GM19397 (cell line): ENCODE data around the gene HOXC10.

Experiments used
- ATAC-seq: cut with Tn5 transposase; IDR thresholded peaks from one replicate; pipeline ENCODE4 v1.9.1; 2021; ENCODE audit warnings: mild to moderate bottlenecking, moderate library complexity; ENCODE audit not compliant: unreplicated experiment

HOXC10 gene

DNA sequence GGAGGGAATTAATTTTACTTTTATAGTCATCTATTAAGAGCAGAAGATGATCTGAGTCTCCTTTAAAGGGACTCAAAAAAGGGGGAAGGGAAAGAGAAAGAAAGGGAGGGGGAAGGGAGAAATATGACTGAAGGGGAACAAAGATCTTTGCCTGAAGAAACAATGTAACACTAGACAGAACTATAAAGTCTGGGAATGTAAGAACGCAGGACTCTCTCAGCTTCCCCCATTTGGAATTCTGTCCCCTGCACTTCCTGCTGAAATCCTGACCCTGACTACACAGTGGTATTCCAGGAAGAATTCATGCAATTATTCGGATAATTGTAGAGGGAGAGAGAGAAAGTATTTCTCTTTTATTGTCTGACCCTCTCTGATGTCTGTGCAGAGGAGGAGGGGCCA is 20.6 kb upstream of the HOXC10 start:
- ATAC-seq: no peak

DNA sequence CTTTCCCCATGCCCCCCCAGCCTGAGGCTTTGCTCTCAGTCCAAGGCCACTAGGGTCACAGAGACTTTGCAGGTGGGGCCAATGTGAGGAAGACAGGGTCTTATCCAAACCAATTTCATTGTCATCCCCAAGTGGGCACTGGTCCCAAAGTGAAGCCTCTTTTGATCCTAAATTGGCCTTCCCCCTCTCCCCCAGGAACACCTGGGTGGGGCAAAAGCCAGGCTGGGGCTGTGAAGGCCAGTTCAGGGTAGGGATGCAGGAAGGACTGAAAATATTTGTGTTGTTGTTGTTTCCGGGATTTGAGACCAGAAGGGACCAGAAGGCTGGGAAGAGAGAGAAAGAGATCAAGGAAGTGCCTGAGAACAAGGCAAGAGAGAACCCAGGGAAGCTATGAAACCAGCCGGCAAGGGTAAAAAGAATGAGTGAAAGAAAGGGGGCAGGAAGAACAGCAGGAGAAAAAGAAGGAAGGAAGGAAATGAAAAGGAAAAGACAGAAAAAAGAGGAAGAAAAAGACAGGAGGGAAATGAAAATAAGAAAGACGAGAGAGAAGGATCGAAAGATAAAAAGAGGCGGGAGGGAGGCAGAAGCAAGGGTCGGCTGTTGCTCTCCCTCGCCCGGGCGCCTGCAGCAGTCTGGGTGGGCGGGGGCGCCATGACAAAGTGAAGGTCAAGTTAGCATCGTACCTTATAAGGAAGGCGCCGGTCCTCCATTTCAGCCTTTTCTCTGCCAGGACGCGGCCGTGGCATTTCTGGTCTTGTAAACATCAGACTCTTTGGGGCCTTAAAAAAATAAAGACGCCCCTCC is 19.5 kb upstream of the HOXC10 start:
- no peak for ATAC-seq

DNA sequence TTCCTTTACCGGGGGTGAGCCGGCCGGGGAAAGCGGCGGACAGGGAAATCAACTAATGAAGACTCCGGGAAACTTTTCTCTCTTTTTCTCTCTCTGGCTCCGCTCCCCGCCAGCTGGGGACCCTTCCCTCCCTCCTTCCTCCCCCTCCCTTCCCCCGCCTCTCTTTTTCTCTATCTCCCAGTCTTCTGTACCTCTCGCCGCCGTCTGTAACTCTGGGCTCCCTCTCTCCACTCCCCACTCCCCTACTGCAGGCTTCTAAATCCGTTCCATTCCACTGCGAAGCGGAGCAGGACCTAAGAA is 18.9 kb upstream of the HOXC10 start:
- no peak for ATAC-seq

DNA sequence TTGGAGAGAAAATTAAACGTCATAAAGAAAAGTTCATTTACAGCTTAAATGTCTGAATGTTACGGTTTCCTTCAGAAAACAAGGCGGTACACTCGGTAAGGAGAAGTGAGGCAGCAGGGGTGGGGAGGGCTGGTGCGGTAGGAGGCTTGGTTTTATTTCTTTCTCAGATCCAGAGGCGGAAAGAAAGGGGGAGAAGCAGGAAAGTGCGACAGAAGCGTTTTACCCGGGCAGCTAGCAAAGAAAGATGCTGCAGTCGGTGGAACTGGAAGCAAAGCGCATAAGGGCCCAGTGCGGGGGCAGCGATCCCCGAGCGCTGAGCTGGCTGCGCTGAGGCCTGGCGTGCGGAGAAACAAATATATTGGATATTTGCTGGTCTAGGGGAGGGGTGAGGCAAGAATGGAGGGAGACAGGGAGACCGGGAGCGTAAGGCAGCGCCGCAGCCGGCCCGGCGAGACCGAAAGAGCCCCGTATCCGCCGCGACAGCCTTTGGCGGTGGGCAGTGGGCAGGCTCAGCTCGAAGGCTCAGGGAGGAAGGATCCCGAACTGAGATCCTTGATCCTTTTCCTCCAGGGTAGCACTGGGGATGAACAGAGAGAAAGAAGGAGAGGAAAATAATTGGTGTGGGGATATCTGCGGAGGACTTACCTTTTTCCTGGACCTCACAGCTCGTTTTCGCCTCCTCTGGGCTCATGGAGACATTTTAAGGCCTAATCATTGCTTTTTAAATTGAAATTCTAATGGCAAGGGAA is 18.4 kb upstream of the HOXC10 start:
- no peak for ATAC-seq

DNA sequence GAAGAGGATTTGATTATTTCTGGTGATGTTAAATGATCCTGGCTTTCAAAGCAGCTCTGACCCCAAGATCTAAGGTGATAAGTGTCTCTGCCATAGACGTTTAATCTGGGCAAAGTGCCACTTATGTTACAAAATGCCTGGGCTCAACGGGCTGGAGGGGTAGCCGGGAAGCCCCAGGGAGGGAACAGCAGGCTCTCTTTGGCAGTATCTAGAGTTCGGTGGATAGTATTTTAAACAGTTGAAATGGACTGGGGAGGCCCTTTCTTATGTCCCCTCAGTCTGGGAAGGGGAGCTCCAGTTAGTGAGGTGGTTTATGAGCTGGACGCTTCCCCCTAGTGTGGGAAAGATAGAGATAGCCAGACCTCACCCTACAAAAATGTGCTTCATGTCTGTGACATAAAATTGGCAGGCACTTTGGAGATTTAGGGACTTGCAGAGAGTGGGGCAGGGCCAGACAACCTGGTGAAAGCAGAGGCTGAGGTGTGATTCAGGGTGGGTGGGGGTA is 17.5 kb upstream of the HOXC10 start:
- no peak for ATAC-seq

DNA sequence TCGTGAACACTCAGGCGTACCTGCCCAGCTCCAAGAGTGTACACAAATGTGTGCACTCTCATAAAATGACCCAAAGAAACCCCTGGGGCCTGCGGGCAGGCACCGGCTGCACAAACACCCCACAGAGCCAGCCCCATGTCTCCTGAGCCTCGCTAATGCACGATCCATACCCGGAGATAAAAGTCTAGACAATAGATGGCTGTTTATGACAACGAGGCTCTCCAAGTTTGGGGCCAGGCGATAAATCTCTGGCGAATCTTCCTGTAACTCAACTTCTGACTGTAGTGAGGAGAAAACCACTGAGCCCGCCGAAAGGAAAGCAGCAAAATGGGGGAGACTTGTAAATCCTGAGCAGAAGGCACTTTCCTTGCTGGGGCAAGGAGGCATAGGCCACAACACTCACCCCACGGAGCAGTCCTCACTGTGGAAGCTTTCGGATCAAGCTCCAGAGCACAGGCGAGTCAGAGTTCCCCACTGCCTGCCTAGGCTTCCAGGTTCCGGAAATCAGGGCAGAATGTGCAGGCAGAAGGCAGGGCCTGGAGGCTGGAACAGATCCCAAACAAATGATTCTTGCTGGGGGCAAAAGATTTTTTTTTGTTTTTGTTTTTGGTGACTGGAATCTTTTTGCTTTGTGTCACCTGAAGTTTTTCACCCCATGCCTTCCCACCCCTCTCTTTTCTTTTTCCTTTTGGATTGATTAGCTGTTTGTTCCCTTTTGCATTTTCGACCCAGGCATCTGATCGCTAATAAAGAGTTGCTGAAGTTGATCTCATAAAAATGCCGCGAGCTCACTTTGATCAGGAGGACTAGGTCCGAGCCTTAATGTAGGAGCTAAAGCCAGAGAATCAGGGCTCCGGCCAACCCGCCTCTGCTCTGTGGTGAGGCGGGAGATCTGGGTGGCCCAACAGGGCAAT is 16.5 kb upstream of the HOXC10 start:
- ATAC-seq: no peak

DNA sequence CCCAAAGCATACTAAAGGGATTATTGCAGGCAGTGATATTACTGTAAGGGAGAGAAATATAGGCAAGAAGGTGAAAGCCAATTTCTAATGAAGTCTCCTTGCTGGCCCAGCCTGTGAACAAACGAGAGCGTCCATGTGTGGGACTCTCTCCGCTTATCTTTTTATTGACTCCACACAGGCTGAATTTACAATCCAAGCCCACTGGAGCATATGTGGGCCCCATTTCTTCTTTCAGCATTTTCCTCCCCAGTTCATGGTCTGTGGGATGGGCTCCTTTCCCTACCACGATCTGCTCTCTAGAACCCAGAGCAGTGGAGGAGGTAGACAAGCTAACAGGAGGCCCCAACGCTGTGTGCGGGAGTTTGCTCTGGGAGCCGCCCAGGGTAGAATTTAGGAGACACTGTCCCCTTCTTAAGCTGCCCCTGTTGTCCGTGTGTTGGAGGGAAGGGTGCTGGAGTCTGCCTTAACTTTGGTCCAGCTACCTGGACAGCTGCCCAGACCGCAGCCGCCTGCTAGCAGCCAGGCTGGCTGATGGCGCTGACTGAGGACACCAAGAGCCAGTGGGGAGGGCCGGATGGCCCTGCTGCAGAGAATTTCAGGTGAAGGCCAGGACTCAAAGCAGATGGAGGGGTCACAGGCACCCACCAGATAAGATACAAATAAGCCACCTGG is 15.2 kb upstream of the HOXC10 start:
- ATAC-seq: no peak

DNA sequence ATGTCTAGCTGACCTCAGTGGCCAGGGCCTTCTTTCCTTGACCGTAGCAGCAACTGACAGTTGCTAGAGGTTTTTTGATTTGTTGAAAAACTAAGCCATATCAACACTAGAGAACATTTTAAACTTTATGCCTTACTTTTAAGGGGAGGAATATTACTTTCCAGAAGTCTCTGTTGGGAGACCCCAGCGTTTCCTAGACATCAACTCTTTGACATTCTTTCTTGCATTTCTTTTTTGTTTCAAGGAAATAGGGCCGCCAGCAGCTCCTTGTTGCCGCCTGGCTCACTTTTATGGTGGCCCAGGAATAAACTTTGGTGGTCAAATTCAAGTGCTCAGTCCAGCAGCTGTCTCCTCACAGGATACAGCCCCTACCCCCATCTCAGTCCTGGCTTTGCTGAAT is 14.5 kb upstream of the HOXC10 start:
- ATAC-seq: no peak

DNA sequence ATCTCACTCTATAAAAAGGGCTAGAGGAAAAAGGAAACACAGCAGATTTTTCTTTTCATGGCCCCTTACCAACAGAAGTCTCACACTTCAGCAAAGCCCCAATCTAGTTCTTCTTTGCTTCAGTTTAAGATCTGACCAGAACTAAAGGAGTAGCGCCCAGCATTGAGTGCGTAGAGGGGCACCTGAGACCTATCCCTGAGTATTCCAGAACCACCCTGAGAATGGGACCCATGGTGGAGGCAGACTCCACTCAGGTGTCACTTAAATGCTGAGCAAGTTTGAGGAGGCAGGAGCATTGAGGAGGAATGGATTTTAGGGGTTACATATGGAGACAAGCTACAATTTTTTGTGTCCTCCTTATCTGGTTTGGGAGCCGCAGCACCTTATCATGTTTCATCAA is 13.8 kb upstream of the HOXC10 start:
- no peak for ATAC-seq

DNA sequence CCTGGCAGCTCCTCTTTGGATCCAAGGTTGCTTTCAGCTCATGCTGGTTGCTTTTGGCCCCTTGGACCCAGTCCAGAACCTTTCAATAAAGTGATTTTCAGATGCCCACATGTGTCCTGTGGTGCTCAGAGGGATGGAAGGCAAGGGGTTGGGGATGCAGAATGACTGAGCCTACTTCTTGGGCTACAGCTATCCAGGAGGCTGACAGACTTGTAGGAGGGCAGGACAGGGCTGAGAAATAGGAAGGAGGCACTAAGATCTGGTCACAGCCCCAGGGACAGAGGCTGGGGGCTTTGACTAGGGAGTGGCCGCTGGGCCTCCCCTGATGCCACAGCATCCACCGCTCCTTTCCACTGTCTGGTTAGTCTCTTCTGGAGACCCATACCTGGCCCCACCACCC is 13.3 kb upstream of the HOXC10 start:
- ATAC-seq: no peak

DNA sequence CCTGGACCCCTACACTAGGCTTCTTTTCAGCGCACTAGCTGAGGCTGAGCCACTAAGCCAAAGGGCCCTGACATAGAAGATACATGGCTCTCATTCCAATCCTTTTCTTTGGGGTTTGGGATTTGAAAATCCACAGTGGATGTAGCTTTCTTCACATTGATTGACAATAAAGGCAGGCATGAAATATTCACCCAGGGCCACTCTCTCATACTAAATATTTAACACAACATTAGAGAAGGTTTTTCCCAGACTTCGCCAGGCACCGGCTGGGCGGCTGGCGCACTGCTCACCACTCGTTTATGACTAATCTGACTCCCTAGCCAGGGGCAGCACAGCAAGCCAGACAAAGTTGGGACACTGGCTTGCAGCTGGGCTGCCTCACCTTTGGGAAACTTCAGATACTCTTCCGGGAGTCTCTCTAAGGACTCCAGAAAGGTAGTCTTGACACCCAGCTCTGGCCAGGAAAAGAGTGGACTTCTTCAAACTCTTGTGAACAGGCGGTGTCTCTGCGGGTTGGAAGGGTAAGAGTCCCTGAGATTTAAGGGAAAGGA is 12.7 kb upstream of the HOXC10 start:
- no peak for ATAC-seq

DNA sequence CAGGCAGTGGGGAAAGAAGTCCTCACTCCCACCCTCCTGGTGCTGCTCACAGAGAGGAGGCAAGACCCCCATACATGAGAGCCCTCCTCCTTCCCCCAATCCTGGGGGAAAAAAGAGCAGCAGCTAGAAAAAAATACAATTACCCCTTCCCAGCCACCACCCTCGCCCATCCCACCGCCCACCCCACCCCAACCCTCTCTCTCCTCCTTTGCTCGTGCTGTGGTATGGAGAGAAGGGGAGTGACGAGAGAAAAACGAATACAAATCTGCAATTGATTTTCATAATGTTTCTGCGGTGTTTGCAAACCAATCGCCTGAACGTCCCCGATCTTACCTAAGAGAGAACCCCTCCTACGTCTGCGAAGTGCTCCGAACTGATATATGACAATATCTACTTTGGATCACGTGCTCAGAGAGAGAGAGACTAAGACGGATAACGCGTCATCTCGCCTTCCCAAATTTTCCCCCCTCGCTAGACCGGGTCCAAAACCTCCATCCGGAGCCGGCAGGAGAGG is 12.2 kb upstream of the HOXC10 start, which contains the start of gene HOXC11:
Gene HOXC11, plus strand, starts transcription at position 405 of the 514 bp plus-strand sequence. CDS start 116 bp downstream, outside the sequence.
- ATAC-seq: no peak

DNA sequence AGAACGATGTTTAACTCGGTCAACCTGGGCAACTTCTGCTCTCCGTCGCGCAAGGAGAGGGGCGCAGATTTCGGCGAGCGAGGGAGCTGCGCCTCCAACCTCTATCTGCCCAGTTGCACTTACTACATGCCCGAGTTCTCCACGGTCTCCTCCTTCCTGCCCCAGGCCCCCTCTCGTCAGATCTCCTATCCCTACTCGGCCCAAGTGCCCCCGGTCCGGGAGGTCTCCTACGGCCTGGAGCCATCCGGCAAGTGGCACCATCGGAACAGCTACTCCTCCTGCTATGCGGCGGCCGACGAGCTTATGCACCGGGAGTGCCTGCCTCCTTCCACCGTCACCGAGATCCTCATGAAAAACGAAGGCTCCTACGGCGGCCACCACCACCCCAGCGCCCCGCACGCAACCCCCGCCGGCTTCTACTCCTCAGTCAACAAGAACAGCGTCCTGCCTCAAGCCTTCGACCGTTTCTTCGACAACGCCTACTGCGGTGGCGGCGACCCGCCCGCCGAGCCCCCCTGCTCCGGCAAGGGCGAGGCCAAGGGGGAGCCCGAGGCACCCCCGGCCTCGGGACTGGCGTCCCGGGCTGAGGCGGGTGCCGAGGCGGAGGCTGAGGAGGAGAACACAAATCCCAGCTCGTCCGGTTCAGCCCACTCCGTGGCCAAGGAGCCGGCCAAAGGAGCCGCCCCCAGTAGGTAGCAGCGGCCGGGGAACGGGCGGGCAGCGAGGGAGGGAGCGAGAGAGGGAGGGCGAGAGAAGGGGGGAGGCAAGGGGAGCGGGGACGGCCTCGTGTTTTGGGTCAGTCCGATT is 11.5 kb upstream of the HOXC10 start:
- no peak for ATAC-seq

DNA sequence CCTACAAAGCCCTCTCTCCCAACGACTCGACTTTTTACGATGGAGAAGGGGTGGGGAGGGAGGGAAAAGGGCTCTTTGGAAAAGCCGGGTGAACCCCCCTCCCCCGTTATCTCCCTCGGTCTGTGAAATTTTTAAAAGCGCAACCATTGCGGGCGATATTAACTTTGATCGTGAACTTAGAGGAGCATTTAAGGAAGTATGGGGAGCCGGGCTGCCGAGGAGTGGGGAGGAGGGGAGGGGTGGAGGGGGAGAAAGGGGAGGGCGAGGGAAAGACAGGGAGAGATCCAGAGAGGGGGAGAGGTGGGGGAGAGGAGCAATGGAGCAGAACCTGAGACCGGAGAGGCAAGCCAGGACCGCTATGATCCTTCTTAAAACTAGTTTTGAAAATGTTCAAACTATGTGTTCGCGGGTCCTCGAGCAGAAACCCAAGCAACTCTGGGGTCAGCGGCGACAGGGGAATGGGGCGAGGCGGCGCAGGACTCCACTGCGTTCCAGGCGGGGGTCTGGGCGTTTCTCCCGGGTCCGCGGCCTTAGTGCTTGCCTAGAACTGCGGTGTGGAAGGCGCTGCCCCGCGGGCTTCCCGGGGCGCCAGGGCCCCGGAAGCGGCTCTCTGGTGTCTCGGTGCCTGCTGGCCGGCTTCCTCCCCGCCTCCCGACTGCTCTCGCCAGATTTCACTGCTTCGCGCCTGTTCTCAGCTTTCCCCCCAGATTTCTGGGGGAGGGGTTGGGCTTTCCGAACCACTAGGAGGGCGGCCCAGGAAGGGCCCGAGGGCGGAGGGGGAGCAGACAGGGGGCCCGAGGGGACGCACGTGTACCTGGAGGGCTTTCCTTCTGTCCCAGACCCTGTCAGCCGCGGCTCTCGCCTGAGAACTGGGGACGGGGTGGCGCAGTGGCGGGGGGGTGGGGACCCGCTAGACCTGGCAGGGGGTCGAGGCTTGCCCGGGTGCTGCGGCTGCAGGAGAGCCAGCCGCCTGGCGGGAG is 10.6 kb upstream of the HOXC10 start, which contains the start of gene HOTAIR:
Gene HOTAIR, minus strand, starts transcription at position 871 of the 980 bp plus-strand sequence.
- ATAC-seq: no peak

DNA sequence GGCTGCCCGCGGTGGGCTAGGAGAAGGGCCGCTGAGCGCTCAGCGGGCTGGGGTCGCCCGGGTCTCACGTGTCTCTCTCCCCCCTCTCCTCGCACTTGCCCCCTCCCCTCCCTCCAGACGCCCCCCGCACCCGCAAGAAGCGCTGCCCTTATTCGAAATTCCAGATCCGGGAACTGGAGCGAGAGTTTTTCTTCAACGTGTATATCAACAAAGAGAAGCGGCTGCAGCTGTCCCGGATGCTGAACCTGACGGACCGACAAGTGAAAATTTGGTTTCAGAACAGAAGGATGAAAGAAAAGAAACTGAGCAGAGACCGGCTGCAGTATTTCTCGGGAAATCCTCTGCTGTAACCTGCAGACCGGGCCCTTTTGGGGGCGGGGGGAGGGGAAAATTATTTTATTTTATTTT is 9.9 kb upstream of the HOXC10 start:
- no peak for ATAC-seq

DNA sequence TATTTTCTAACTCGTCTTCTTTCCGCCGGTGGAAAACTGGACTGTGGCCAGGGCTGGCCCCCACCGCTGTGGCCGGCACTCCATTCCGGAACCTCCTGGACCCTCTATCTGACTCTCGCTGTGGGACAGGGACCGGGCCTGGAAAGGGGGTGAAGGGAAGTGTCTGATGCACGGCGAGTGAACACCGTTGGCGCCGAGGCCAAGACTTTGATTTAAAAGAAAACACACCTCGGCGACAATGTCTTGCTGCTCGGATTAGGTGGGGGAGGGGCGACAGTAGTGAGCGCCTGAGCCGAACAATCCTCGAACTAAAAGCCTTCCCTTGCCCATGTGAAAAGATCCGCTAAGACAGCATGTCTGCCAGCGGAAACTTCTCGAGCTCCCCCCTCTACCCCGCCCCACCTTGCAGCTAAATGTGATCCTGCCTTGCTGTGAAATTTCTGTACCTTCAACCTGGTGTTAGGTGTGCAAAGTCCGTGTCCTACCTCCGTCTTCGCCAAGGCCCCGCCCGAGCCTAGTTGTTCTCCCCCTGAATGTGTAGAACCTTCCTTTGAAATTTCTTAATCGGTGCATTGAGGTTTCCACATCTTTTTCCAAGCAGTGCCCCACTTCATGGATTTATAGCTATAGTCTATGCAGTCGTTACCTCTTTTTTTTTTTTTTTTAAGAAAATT is 9.3 kb upstream of the HOXC10 start:
- ATAC-seq: no peak

DNA sequence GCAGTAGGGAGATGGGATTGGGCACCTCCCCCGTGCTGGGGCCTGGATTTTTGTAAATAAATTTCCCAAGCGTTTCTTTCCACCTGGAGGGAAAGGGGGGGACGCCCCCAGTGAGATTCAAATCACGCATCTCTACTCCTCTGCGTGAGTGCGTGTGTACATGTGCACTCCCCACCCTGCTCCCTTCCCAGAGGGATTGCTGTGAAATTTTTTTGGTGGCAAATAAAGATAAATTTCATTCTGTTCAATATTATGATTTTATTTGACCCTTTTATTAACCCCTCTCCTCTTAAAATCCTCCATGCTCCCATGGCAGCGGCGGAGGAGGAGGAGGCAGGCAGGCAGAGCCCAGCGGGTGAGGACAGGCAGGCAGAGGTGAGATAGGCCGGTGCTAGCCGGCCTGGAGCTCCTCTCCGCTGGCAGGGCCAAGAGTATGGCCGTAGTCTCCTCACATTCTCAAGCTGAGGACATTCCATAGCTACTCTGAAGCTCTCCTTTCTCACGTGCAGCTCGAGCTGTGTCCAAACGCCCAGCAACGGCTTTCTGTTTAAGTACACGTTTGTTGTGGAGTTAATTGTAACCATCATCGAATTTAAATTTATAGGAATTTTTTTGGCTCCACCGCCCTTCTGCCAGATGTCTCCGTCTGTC is 8.6 kb upstream of the HOXC10 start:
- ATAC-seq: no peak
